ENCODE data around the gene NMNAT1. TPM values are rescaled to one million over a fixed set of nuclear protein-coding genes. Genes with fewer than 3 reads are reported as not detected.
"Not testable (repeated sequence)": the region's sequence is repeated elsewhere in the genome, so short reads cannot be mapped to it uniquely, and the experiment has no call there.

NMNAT1 gene
- total and polyA plus RNA-seq, 11 donors, result 11.0 to 24.2 (median 16.8) TPM

- 88 to 90% (median 89%) methylated on average over 12 of the region's 12 CpGs for WGBS, 4 donors
- H3K36me3 ChIP-seq, result no peaks in the 10 kb centered on the region
- no peaks in the 10 kb centered on the region for H3K27me3 ChIP-seq
- H3K4me3 ChIP-seq, result no peak overlapping the region
- H3K27ac ChIP-seq, result peak overlapping the region in 6 of 12 donors; percentile 17 to 98 (median 89)
- H3K9me3 ChIP-seq, result no peaks in the 10 kb centered on the region
- H3K4me1 ChIP-seq, result peaks cover 0 to 42% (median 23%) of the 10 kb centered on the region in 12 donors
- intact Hi-C loops (cut with DNase I), result loop anchor here in 5 of 10 donors (2.0 to 5.0 kb wide), 4 partner anchors 35 to 130 kb away; no protein-coding TSS in a partner anchor
- ATAC-seq, result no peak
- no peak for TF ChIP-seq CTCF (IDR thresholded peaks at IDR 0.05)
- no peak for TF ChIP-seq POLR2A (IDR thresholded peaks at IDR 0.05)
- no peak for DNase-seq
Observed at GRCh38 chr1:9912264-9912936, 30.9 kb upstream of the NMNAT1 start.

GRCh38 chr1:9914610-9914937, 28.7 kb upstream of the NMNAT1 start:
- peaks cover 0 to 21% (median 9%) of the 10 kb centered on the region in 12 donors for H3K4me1 ChIP-seq
- WGBS, 4 donors, result 37 to 58% (median 43%) methylated on average over 2 of the region's 2 CpGs
- no peak for DNase-seq
- no peak overlapping the region for H3K4me3 ChIP-seq
- H3K9me3 ChIP-seq, result no peaks in the 10 kb centered on the region
- ATAC-seq, result no peak
- no peaks in the 10 kb centered on the region for H3K27me3 ChIP-seq
- peak in 5 of 12 donors; percentile 12 to 61 (median 45) for TF ChIP-seq CTCF (IDR thresholded peaks at IDR 0.05)
- no peak for TF ChIP-seq POLR2A (IDR thresholded peaks at IDR 0.05)
- H3K36me3 ChIP-seq, result no peaks in the 10 kb centered on the region
- peak overlapping the region in 2 of 12 donors; percentile 22 to 27 for H3K27ac ChIP-seq
- intact Hi-C loops (cut with DNase I), result loop anchor here in 8 of 10 donors (1.0 to 5.0 kb wide), 4 partner anchors 37 to 132 kb away; no protein-coding TSS in a partner anchor

GRCh38 chr1:9916452-9916851, 26.8 kb upstream of the NMNAT1 start:
- H3K9me3 ChIP-seq, result no peaks in the 10 kb centered on the region

GRCh38 chr1:9917495-9917894, 25.8 kb upstream of the NMNAT1 start:
- H3K36me3 ChIP-seq; ATAC-seq; intact Hi-C loops (cut with DNase I); DNase-seq; H3K27me3 ChIP-seq; H3K9me3 ChIP-seq; H3K27ac ChIP-seq; H3K4me3 ChIP-seq: not testable (repeated sequence)
- 87 to 97% (median 95%) methylated on average over 3 of the region's 3 CpGs for WGBS, 4 donors
- H3K4me1 ChIP-seq, result peaks cover 0 to 15% (median 0%) of the 10 kb centered on the region in 12 donors

More at GRCh38 chr1:9916452-9916851, 26.8 kb upstream of the NMNAT1 start:
- ATAC-seq (no peak), DNase-seq (no peak)
- no peaks in the 10 kb centered on the region for H3K27me3 ChIP-seq
- peaks cover 0 to 13% (median 3%) of the 10 kb centered on the region in 12 donors for H3K4me1 ChIP-seq
- no peak overlapping the region for H3K4me3 ChIP-seq
- intact Hi-C loops (cut with DNase I), result no loop called here
- 68 to 80% (median 73%) methylated on average over 2 of the region's 2 CpGs for WGBS, 4 donors
- TF ChIP-seq POLR2A (IDR thresholded peaks at IDR 0.05) (no peak), CTCF (IDR thresholded peaks at IDR 0.05) (no peak)
- H3K27ac ChIP-seq, result no peak overlapping the region
- no peaks in the 10 kb centered on the region for H3K36me3 ChIP-seq

All from heart left ventricle (tissue), 16 donors.